GM21381 (cell line): Measurements from ENCODE around the gene CENPC.
"Not testable (repeated sequence)": the region's sequence is repeated elsewhere in the genome, so short reads cannot be mapped to it uniquely, and the experiment has no call there.

ENCODE experiments used
- ATAC-seq: cut with Tn5 transposase; IDR thresholded peaks from one replicate; pipeline ENCODE4 v1.9.1; 2021; ENCODE audit warnings: mild to moderate bottlenecking, moderate library complexity; ENCODE audit not compliant: unreplicated experiment

Gene CENPC

DNA sequence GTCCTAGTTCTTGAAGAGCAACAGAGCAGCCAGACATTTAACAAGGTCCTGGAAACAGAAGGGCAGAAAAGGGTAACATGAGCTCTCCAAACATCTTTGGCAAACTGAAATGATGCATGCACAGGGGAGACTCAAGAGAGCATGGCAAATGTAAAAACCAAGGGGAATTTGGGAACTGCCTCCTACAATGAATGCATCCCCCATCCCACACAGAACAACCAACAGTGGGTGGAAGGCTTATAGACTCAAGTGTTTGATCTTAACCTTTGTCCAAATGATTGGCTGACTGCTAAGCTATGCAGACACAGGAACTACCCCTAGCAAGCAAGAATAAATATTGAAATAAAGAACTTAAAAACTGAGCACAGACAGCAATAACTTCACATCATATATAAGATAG, 74.4 kb downstream of the CENPC start:
- ATAC-seq, result no peak

DNA sequence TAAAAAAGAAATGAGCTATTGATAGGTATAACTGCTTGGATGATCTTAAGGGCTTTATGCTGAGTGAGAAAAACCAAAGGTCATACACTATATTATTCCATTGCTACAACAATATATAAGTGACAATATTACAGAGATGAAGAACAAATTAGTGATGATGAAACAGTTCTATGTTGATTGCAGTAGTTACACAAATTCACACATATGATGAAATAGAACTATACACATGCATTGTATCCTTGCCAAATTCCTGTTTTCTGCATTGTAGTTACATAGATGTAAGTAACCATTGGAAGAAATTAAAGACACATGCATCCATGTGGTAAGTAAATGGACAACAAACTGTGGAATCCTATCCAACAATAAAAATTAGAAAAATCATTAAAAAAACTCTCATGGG, 76.5 kb downstream of the CENPC start:
- ATAC-seq, result no peak

- no peak for ATAC-seq
Measured at GRCh38 chr4:67466751-67467150, 78.6 kb downstream of the CENPC start.

DNA sequence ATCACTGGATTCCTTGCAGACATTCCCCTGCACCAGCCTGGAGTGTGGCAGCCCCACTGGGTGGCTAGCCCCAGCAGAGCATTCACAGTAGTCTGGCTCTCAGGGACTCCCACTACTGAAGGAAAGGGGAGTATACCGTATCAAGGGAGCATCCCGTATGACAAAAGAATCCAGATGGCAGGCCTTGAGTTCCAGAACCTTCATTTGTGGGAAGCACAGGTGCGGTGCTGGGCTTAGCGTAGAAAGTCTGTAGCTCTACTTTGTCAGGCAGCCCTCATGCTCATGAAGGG, 79.6 kb downstream of the CENPC start:
- ATAC-seq, result no peak

- ATAC-seq, result no peak
Measured at GRCh38 chr4:67465032-67465762, 80.1 kb downstream of the CENPC start.

DNA sequence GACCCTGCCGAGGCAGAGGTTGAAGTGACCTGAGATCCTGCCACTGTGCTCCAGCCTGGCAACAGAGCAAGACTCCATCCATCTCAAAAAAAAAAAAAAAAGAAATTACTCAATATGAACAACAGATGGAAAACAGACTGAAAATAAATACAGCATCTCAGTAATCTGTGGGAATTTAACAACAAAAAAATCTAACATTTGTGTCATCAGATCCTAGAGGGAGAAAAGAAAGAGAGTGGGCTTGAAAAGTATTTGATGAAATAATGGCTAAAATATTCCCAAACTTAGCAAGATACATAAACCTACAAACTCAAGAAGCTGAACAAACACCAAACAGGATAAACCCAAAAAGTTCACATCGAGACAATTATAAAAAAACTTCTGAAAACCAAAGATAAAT, 84.7 kb downstream of the CENPC start:
- ATAC-seq, result no peak

DNA sequence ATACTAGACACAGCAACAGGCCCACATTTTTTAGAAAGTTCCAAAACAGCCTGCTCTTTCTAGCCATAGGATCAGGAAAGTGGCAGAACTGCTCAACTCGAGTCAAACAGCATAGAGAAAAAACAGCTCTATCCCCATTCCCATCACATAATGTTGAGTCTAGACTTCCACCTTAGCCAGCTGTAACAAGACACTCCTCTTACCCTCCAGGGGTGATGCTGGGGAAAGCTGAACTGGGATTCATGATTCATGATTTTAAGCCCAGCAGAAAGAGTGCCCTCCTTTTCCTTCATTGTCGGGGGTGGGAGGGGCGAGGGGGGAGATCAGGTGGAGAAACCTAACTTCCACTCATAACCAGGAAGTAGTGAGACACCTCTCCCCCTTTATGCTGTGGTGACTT, 86.1 kb downstream of the CENPC start:
- ATAC-seq, result no peak

- no peak for ATAC-seq
Measured at GRCh38 chr4:67456577-67457196, 88.6 kb downstream of the CENPC start.

GRCh38 chr4:67452846-67453205, 92.5 kb downstream of the CENPC start:
- not testable (repeated sequence) for ATAC-seq

- ATAC-seq, result no peak
Measured at GRCh38 chr4:67452100-67452845, 93.0 kb downstream of the CENPC start.

GRCh38 chr4:67451464-67451863, 93.8 kb downstream of the CENPC start:
- no peak for ATAC-seq

DNA sequence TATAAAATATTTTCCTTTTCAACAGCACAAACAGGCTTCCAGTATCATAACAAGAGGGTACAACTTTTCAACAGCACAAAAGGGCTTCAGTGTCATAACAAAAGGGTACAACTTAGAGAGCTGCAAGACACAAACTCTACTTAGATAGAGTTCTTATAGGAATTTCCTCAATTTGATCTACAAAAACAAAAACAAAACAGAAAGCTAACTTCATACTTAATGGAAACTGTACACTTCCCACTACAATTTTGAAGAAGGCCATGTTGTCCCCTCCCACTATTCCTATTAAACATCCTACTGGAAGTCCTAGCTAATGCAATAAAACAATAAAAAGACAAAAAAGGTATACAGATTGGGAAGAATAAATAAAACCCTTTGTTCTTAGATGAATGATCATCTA, 96.7 kb downstream of the CENPC start:
- ATAC-seq, result no peak

DNA sequence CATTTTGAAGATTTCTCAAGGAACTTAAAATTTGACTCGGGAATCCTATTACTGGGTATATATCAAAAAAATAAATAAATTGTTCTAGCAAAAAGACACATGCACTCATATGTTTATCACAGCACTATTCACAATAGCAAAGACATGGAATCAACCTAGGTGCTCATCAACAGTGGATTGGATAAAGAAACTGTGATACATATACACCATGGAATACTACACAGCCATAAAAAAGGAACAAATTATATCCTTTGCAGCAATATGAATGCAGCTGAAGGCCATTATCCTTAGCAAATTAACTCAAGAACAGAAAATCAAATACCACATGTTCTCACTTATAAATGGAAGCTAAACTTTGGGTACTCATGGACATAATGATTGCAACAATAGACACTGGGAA, 97.4 kb downstream of the CENPC start:
- ATAC-seq, result no peak

- no peak for ATAC-seq
Measured at GRCh38 chr4:67446811-67447210, 98.5 kb downstream of the CENPC start.

DNA sequence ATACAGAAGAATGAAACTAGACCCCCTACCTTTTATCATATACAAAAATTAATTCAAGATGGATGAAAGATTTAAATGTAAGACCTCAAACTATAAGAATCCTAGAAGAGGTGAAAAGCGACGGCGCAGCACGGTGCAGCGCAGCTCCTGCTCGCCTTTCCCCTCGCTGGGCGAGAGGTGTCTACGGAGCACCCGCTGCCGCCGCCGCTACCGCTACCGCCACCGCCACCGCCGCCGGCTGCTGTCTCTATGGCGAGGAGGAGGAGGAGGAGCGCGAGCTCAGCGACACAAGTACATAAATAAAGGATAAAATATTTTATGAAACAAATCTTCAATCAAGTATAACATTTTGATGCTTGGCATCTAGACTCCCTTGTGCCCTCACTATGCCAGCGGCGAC, 99.4 kb downstream of the CENPC start:
- ATAC-seq, result not testable (repeated sequence)

DNA sequence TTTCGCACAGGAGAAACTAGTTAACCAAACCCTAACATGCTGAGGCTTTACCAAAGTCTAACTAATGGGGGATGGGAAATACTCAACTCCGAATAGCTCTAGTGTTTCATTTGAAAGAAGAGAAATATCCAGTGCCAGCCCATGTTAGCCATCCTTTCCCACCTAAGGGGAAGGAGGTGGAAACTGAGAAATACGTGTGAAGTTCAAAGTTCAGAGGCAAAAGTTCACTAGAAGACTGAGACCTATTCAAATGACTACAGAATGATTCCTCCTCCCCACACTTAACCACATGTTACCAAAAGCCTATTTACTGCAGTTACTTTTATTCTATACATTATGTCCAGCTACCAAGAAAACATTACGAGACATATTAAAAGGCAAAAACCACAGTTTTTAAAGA, 106.3 kb downstream of the CENPC start:
- no peak for ATAC-seq

- no peak for ATAC-seq
Measured at GRCh38 chr4:67437974-67438713, 107.2 kb downstream of the CENPC start.

DNA sequence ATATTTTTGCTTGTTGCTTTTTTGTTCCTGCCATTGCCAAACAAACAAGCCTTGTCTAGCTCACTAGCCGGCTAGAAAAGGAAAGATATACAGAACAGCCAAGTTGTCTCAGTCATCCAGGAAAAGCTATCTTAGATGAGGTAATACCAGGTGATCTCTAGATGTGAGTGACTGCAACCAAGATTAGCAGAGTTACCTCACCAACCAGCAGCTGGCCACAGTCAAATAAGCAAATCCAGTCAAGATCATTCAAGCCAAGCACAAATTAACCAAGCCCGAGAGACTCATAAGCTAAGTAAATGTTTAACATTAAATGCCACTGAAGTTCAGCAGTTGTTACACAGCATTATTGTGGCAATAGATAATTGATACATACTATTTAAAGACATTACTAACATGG, 108.6 kb downstream of the CENPC start:
- ATAC-seq, result peak; percentile 71

DNA sequence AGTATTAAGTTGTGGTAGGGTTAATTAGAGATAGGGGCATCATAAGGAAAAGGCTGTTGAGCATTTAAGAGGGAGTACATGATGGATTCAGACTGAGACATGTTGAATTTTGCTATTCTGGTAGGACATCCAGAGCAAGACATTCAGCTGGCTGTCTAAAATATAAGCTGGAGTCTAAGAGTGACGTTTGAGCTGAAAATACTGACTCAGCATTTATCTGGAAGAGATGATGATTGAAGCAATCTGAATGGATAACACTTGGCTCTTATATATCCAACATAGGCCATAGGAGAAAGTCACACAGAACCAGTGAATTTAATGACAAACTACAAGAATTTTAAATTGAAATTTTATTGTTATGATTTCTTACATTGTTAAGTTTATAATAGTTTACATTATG, 114.3 kb downstream of the CENPC start:
- no peak for ATAC-seq

DNA sequence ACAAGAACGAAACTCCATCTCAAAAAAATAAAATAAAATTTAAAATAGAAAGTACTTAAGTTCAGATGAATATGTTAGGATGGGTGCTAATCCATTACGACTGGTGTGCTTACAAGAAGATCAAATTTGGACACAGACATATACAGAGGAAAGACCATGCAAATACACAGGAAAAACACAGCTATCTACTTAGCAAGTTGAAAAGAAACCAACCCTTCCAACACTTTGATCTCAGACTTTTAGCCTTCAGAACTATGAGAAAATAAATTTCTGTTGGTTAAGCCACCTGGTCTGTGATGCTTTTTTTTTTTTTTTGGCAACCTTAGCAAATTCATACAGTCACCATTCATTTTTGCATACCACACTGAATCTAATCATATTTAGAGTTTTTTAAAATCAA, 116.5 kb downstream of the CENPC start:
- no peak for ATAC-seq
